Transverse colon (tissue), 4 donors: ENCODE results near the gene CNOT6L. TPM values are rescaled to one million over a fixed set of nuclear protein-coding genes. Genes with fewer than 3 reads are reported as not detected.

Source experiments
- DNase-seq: peaks from one replicate; pipeline ENCODE4 v3.0.0-alpha.2; 2019
- H3K27ac ChIP-seq, 4 donors: fragments of 200-600 bp; sonication (generic); 2 replicates each; pipeline ENCODE4 v1.5.1; 2016 to 2018; ENCODE audit warnings: inconsistent platforms in 4 of 4
- H3K27me3 ChIP-seq: fragments of 200-600 bp; sonication (generic); 2 replicates; pipeline ENCODE4 v1.5.1; 2017; ENCODE audit warnings: inconsistent platforms
- H3K36me3 ChIP-seq, 4 donors: fragments of 200-600 bp; sonication (generic); 2 replicates each; pipeline ENCODE4 v1.5.1; 2017 to 2019; ENCODE audit warnings: inconsistent platforms in 4 of 4
- H3K4me1 ChIP-seq, 4 donors: fragments of 200-600 bp; sonication (generic); 2 replicates each; pipeline ENCODE4 v1.5.1; 2017 to 2020; ENCODE audit warnings: inconsistent platforms in 4 of 4
- H3K4me3 ChIP-seq, 4 donors: fragments of 200-600 bp; sonication (generic); 1 replicate in 1 of 4; 2 replicates in 3 of 4; pipeline versions ENCODE4 v1.5.1 to v1.6.1; 2017 to 2019; ENCODE audit warnings: inconsistent platforms in 4 of 4
- H3K9me3 ChIP-seq, 2 donors: fragments of 200-600 bp; sonication (generic); 2 replicates each; pipeline ENCODE4 v1.5.1; 2017 to 2019; ENCODE audit warnings: inconsistent platforms in 2 of 2
- CTCF ChIP-seq, 5 experiments: fragments of 200-600 bp in 3 of 5; fragments of 450-650 bp in 2 of 5; sonication (generic) in 3 of 5; IDR thresholded peaks; 1 replicate in 2 of 5; 2 replicates in 3 of 5; pipeline ENCODE4 v1.5.1; 2016 to 2017; ENCODE audit warnings: antibody characterized with exemption in 5 of 5, inconsistent platforms in 3 of 5, mild to moderate bottlenecking in 2 of 5, moderate library complexity in 1 of 5
- EP300 ChIP-seq: sonication (generic); formaldehyde crosslinking; IDR thresholded peaks from one replicate; pipeline ENCODE4 v1.6.1; 2017; ENCODE audit warnings: antibody characterized with exemption, low read depth
- POLR2A ChIP-seq: fragments of 450-650 bp; IDR thresholded peaks from one replicate; pipeline ENCODE4 v1.6.1; 2016; ENCODE audit warnings: antibody characterized with exemption, mild to moderate bottlenecking, moderate library complexity
- POLR2AphosphoS5 ChIP-seq, 3 donors: sonication (generic); formaldehyde crosslinking; IDR thresholded peaks; one replicate each; pipeline ENCODE4 v1.6.1; 2016; ENCODE audit warnings: antibody characterized with exemption in 3 of 3
- whole genome bisulfite sequencing, 2 donors: methylation state at CpG; one replicate each; pipeline ENCODE4 v1.1.5; 2018; ENCODE audit warnings: low coverage in 1 of 2; 5-methylcytosine and 5-hydroxymethylcytosine counted together
- in situ Hi-C, 4 donors: fragments of 200-750 bp; cut with MboI; loops; one replicate each; pipeline versions ENCODE4 v1.15.0 to v1.15.1; 2017; ENCODE audit warnings: low sequenced_read_pairs in 3 of 4, low pct_ligation_motif_present in 1 of 4, low pct_unique_long_range_greater_than_20kb in 1 of 4
- intact Hi-C: fragments of 100-400 bp; cut with DNase I; formaldehyde crosslinking; loops from one replicate; pipeline ENCODE4 v1.15.1; 2023; ENCODE audit warnings: low total_unique reads
- total RNA-seq, 4 donors: library from RNA; depleted of rRNA; stranded (reverse); fragments of >200 nt; gene quantifications; one replicate each; pipeline ENCODE4 v1.1.0, GENCODE V29; 2016

The CNOT6L gene
- total RNA-seq, 4 donors from 2014 or later = 2.2 to 30.5 (median 14.9) TPM

DNA sequence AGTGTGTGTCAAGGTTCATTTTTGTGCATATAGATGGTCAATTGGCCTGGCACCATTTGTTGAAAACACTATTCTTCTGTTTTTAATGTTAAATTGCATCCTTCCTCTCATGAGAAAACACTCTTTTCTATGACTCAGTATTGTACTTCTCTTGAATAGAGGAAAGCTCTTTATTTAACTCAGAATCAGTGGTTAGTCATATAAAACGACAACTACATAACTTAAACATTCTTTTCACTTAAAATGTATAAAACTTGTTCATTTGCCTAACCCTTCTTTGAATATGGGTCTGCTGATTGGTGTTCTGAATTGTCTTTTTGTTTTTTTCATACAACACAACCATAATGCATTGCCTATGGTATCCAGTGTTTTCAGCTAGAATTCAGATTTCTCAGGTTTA, 26.2 kb upstream of the CNOT6L start:
- Histone ChIP-seq H3K27ac (no peak overlapping the region), H3K9me3 (no peaks in the 10 kb centered on the region), H3K4me1 (no peaks in the 10 kb centered on the region), H3K4me3 (no peak overlapping the region), H3K27me3 (no peaks in the 10 kb centered on the region), H3K36me3 (no peaks in the 10 kb centered on the region)
- intact Hi-C loops = no loop called here
- TF ChIP-seq POLR2AphosphoS5 (IDR thresholded peaks at IDR 0.05) (no peak), POLR2A (no peak), CTCF (IDR thresholded peaks at IDR 0.05) (no peak), EP300 (no peak)
- in situ Hi-C loops = no loop called here
- WGBS, 2 donors = 65 to 67% methylated on average over 1 of the region's 1 CpG
- no peak for DNase-seq

DNA sequence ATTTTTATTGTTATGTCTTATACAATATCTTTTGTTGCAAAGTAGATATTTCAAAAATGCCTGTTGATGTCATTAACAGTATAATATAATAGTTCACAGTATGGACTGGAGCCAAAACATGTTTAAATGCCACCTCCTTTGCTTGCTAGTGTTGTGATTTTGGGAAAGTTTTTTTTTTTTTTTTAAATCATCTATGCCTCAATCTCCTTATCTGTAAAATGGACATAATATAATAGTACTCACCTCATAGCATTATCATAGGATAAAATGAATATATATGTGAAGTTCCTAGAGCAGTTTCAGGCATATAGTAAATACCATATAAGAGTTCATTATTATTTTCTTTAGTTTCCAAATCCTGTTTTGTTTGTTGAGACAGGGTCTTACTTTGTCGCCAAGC, 25.2 kb upstream of the CNOT6L start:
- Histone ChIP-seq H3K27me3 (no peaks in the 10 kb centered on the region), H3K4me1 (no peaks in the 10 kb centered on the region), H3K27ac (no peak overlapping the region), H3K36me3 (no peaks in the 10 kb centered on the region), H3K9me3 (no peaks in the 10 kb centered on the region), H3K4me3 (no peak overlapping the region)
- TF ChIP-seq POLR2A (no peak), CTCF (IDR thresholded peaks at IDR 0.05) (no peak), EP300 (no peak)
- no peak for DNase-seq
- 96 to 100% methylated on average over 1 of the region's 1 CpG for WGBS, 2 donors
- intact Hi-C loops = no loop called here
- in situ Hi-C loops = no loop called here

DNA sequence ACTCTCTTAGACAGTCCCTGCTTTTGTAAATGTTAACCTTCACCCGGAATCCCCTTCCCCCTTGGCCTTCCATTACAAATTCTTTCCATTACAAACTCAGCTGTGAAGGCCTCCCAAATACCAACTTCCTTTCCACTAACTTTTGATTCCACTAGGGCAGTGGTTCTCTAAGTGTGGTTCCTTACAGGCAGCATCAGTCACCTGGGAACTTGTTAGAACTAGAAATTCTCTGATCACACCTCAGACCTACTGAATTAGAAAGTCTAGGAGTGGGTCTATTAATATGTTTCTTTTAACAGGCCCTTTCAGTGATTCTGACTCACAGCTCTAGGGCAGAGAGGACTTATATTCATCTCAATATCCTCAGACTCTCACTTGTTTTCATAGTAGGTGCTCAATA, 24.5 kb upstream of the CNOT6L start:
- in situ Hi-C loops = no loop called here
- Histone ChIP-seq H3K36me3 (no peaks in the 10 kb centered on the region), H3K27me3 (no peaks in the 10 kb centered on the region), H3K4me3 (no peak overlapping the region), H3K9me3 (no peaks in the 10 kb centered on the region), H3K4me1 (no peaks in the 10 kb centered on the region), H3K27ac (no peak overlapping the region)
- no peak for DNase-seq
- TF ChIP-seq POLR2A (no peak), POLR2AphosphoS5 (IDR thresholded peaks at IDR 0.05) (no peak), EP300 (no peak), CTCF (IDR thresholded peaks at IDR 0.05) (no peak)
- WGBS, 2 donors = 44 to 73% methylated on average over 1 of the region's 1 CpG
- intact Hi-C loops = no loop called here

GRCh38 chr4:77834403-77834802, 15.2 kb upstream of the CNOT6L start:
- WGBS, 2 donors = 72 to 74% methylated on average over 4 of the region's 4 CpGs
- H3K4me1 ChIP-seq = no peaks in the 10 kb centered on the region
- TF ChIP-seq POLR2A = no peak
- TF ChIP-seq POLR2AphosphoS5 (IDR thresholded peaks at IDR 0.05) = no peak
- no peak for TF ChIP-seq CTCF (IDR thresholded peaks at IDR 0.05)
- no peak for TF ChIP-seq EP300
- no peak overlapping the region for H3K27ac ChIP-seq
- no peaks in the 10 kb centered on the region for H3K9me3 ChIP-seq
- in situ Hi-C loops (no loop called here), intact Hi-C loops (no loop called here)
- H3K27me3 ChIP-seq = no peaks in the 10 kb centered on the region
- DNase-seq = no peak
- no peaks in the 10 kb centered on the region for H3K36me3 ChIP-seq
- no peak overlapping the region for H3K4me3 ChIP-seq
